ENCODE data around the gene DZIP1. TPM values are rescaled to one million over a fixed set of nuclear protein-coding genes. Genes with fewer than 3 reads are reported as not detected.

DZIP1 gene
- total and polyA plus RNA-seq, 2 of the 8 experiments (the other 6 are each of a cell fraction or from before 2014, with no cell fraction given), result 7.6 to 24.6 TPM

DNA sequence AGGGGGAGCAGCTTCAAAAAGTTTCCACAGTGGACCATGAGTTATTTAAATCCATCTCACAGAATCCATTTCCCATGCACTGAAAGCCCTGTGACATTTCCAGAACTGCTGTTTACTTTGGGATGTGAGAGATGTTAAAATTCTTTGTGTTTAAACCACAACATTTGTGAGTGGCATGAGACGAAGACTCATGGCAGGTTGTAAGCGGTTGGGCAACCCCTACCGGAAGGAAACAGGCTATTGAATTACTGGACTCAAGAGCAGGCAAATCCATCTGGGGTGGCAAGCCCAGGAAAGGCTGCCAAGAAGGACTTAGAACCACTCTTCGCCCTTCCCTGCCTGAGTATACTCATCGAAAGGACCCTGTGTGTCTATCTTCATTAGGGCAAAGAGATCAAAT is 114.3 kb downstream of the DZIP1 start (continued):
- TF ChIP-seq, protein P1, sequence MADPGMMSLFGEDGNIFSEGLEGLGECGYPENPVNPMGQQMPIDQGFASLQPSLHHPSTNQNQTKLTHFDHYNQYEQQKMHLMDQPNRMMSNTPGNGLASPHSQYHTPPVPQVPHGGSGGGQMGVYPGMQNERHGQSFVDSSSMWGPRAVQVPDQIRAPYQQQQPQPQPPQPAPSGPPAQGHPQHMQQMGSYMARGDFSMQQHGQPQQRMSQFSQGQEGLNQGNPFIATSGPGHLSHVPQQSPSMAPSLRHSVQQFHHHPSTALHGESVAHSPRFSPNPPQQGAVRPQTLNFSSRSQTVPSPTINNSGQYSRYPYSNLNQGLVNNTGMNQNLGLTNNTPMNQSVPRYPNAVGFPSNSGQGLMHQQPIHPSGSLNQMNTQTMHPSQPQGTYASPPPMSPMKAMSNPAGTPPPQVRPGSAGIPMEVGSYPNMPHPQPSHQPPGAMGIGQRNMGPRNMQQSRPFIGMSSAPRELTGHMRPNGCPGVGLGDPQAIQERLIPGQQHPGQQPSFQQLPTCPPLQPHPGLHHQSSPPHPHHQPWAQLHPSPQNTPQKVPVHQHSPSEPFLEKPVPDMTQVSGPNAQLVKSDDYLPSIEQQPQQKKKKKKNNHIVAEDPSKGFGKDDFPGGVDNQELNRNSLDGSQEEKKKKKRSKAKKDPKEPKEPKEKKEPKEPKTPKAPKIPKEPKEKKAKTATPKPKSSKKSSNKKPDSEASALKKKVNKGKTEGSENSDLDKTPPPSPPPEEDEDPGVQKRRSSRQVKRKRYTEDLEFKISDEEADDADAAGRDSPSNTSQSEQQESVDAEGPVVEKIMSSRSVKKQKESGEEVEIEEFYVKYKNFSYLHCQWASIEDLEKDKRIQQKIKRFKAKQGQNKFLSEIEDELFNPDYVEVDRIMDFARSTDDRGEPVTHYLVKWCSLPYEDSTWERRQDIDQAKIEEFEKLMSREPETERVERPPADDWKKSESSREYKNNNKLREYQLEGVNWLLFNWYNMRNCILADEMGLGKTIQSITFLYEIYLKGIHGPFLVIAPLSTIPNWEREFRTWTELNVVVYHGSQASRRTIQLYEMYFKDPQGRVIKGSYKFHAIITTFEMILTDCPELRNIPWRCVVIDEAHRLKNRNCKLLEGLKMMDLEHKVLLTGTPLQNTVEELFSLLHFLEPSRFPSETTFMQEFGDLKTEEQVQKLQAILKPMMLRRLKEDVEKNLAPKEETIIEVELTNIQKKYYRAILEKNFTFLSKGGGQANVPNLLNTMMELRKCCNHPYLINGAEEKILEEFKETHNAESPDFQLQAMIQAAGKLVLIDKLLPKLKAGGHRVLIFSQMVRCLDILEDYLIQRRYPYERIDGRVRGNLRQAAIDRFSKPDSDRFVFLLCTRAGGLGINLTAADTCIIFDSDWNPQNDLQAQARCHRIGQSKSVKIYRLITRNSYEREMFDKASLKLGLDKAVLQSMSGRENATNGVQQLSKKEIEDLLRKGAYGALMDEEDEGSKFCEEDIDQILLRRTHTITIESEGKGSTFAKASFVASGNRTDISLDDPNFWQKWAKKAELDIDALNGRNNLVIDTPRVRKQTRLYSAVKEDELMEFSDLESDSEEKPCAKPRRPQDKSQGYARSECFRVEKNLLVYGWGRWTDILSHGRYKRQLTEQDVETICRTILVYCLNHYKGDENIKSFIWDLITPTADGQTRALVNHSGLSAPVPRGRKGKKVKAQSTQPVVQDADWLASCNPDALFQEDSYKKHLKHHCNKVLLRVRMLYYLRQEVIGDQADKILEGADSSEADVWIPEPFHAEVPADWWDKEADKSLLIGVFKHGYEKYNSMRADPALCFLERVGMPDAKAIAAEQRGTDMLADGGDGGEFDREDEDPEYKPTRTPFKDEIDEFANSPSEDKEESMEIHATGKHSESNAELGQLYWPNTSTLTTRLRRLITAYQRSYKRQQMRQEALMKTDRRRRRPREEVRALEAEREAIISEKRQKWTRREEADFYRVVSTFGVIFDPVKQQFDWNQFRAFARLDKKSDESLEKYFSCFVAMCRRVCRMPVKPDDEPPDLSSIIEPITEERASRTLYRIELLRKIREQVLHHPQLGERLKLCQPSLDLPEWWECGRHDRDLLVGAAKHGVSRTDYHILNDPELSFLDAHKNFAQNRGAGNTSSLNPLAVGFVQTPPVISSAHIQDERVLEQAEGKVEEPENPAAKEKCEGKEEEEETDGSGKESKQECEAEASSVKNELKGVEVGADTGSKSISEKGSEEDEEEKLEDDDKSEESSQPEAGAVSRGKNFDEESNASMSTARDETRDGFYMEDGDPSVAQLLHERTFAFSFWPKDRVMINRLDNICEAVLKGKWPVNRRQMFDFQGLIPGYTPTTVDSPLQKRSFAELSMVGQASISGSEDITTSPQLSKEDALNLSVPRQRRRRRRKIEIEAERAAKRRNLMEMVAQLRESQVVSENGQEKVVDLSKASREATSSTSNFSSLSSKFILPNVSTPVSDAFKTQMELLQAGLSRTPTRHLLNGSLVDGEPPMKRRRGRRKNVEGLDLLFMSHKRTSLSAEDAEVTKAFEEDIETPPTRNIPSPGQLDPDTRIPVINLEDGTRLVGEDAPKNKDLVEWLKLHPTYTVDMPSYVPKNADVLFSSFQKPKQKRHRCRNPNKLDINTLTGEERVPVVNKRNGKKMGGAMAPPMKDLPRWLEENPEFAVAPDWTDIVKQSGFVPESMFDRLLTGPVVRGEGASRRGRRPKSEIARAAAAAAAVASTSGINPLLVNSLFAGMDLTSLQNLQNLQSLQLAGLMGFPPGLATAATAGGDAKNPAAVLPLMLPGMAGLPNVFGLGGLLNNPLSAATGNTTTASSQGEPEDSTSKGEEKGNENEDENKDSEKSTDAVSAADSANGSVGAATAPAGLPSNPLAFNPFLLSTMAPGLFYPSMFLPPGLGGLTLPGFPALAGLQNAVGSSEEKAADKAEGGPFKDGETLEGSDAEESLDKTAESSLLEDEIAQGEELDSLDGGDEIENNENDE (IDR thresholded peaks at IDR 0.05; ENCODE audit: insufficient replicate concordance, low read length), result no peak
- TF ChIP-seq RNF2 (IDR thresholded peaks at IDR 0.05; ENCODE audit: borderline replicate concordance, low read depth, low read length, missing control alignments, poor library complexity, severe bottlenecking), result no peak
- no peak for TF ChIP-seq SIN3A (conservative IDR thresholded peaks at IDR 0.05 in 1 of 2, IDR thresholded peaks at IDR 0.05 in 1 of 2; ENCODE audit: low read depth in 1 of 2, low read length in 2 of 2)

Data from H1 (cell line).